Smooth muscle cell (in vitro differentiated cells): ENCODE measurements around the gene MAN1A1. TPM values are rescaled to one million over a fixed set of nuclear protein-coding genes. Genes with fewer than 3 reads are reported as not detected.
"Not testable (repeated sequence)": the region's sequence is repeated elsewhere in the genome, so short reads cannot be mapped to it uniquely, and the experiment has no call there.

Experiments used
- DNase-seq: peaks from one replicate; lab custom pipeline; 2025; ENCODE audit not compliant: unreplicated experiment; lab: John Stamatoyannopoulos, UW
- H2AFZ ChIP-seq: fragments of 200-600 bp; sonication (generic); 2 replicates; pipeline ENCODE4 v1.6.0; 2016; ENCODE audit warnings: antibody characterized with exemption, low read depth, mild to moderate bottlenecking
- H3F3A ChIP-seq: fragments of 200-600 bp; sonication (generic); 2 replicates; pipeline ENCODE4 v1.6.0; 2017; ENCODE audit warnings: antibody characterized with exemption, low read depth
- H3K27ac ChIP-seq: fragments of 200-600 bp; sonication (generic); 2 replicates; pipeline ENCODE4 v1.5.1; 2016; ENCODE audit warnings: low read depth, mild to moderate bottlenecking
- H3K27me3 ChIP-seq: fragments of 200-600 bp; sonication (generic); 2 replicates; pipeline ENCODE4 v1.6.1; 2016; ENCODE audit warnings: low read depth, mild to moderate bottlenecking
- H3K36me3 ChIP-seq: fragments of 200-600 bp; sonication (generic); 2 replicates; pipeline ENCODE4 v1.5.1; 2016; ENCODE audit warnings: low read depth
- H3K4me1 ChIP-seq: fragments of 200-600 bp; sonication (generic); 2 replicates; pipeline ENCODE4 v1.5.1; 2016; ENCODE audit warnings: low read depth
- H3K4me2 ChIP-seq: fragments of 200-600 bp; sonication (generic); 2 replicates; pipeline ENCODE4 v1.6.0; 2016; ENCODE audit warnings: mild to moderate bottlenecking
- H3K4me3 ChIP-seq: fragments of 200-600 bp; sonication (generic); 2 replicates; pipeline ENCODE4 v1.5.1; 2016; ENCODE audit warnings: mild to moderate bottlenecking
- H3K79me2 ChIP-seq: fragments of 200-600 bp; sonication (generic); 2 replicates; pipeline ENCODE4 v1.6.0; 2016; ENCODE audit warnings: low read depth, mild to moderate bottlenecking
- H3K9ac ChIP-seq: fragments of 200-600 bp; sonication (generic); 2 replicates; pipeline ENCODE4 v1.6.0; 2016; ENCODE audit warnings: low read depth
- H3K9me3 ChIP-seq: fragments of 200-600 bp; sonication (generic); replicated peaks from 2 replicates; pipeline ENCODE4 v1.5.1; 2016; ENCODE audit warnings: low read depth
- H4K20me1 ChIP-seq: fragments of 200-600 bp; sonication (generic); 2 replicates; pipeline ENCODE4 v1.6.0; 2016; ENCODE audit warnings: low read depth
- WGBS: methylation state at CpG from one replicate; pipeline ENCODE4 v1.1.7; 2016; ENCODE audit warnings: low lambda C conversion rate; 5-methylcytosine and 5-hydroxymethylcytosine counted together
- polyA plus RNA-seq: library from polyadenylated mRNA; unstranded; fragments of >200 nt; fragmentation: Nextera tagmentation; extraction: Ambion mirVana; gene quantifications from 2 replicates; pipeline ENCODE4 v1.2.1, GENCODE V29; 2016
- total RNA-seq: library from RNA; depleted of rRNA; stranded (reverse); fragments of >200 nt; gene quantifications from 2 replicates; pipeline ENCODE4 v1.2.3, GENCODE V29; 2014
- TF ChIP-seq, protein P1 (sequence below): fragments of 200-600 bp; sonication (generic); IDR thresholded peaks from 2 replicates; pipeline ENCODE4 v1.5.1; 2017; ENCODE audit warnings: borderline replicate concordance, mild to moderate bottlenecking, antibody characterized with exemption; ENCODE audit not compliant: insufficient read depth, poor library complexity, severe bottlenecking

The MAN1A1 gene
- total and polyA plus RNA-seq, 2 experiments from 2014 or later = 57.1 to 127 TPM

DNA sequence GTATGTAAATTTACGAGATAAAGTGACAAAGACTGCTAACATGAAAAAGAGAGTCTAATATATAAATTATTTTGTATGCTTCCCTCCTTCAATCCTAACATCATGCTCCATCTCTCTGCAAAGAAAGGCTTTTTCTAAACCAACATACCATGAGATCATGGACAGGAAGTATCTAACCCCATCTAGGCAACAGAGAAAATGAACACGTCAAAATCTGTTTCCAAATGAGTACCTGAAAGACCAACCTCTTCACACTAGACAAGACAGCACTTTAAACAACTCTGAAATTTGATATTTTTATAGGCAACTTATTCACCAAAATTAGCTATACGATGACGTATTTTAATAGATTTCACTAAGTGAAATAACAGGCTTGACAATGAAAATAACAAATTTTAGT lies 54.6 kb downstream of the MAN1A1 start:
- no peaks in the 10 kb centered on the region for H3K4me1 ChIP-seq
- no peak overlapping the region for H2AFZ ChIP-seq
- no peaks in the 10 kb centered on the region for H3K9me3 ChIP-seq
- H3F3A ChIP-seq = no peaks in the 10 kb centered on the region
- H3K27ac ChIP-seq = no peak overlapping the region
- H3K4me3 ChIP-seq = no peak overlapping the region
- H3K9ac ChIP-seq = no peak overlapping the region
- H3K27me3 ChIP-seq = no peaks in the 10 kb centered on the region
- H4K20me1 ChIP-seq = peaks cover 9% of the 10 kb centered on the region
- DNase-seq = no peak
- H3K79me2 ChIP-seq = peaks cover 73% of the 10 kb centered on the region
- H3K36me3 ChIP-seq = no peaks in the 10 kb centered on the region
- 95% methylated on average over 4 of the region's 4 CpGs for WGBS
- H3K4me2 ChIP-seq = no peak overlapping the region
- TF ChIP-seq, protein P1, sequence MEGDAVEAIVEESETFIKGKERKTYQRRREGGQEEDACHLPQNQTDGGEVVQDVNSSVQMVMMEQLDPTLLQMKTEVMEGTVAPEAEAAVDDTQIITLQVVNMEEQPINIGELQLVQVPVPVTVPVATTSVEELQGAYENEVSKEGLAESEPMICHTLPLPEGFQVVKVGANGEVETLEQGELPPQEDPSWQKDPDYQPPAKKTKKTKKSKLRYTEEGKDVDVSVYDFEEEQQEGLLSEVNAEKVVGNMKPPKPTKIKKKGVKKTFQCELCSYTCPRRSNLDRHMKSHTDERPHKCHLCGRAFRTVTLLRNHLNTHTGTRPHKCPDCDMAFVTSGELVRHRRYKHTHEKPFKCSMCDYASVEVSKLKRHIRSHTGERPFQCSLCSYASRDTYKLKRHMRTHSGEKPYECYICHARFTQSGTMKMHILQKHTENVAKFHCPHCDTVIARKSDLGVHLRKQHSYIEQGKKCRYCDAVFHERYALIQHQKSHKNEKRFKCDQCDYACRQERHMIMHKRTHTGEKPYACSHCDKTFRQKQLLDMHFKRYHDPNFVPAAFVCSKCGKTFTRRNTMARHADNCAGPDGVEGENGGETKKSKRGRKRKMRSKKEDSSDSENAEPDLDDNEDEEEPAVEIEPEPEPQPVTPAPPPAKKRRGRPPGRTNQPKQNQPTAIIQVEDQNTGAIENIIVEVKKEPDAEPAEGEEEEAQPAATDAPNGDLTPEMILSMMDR = no peak

DNA sequence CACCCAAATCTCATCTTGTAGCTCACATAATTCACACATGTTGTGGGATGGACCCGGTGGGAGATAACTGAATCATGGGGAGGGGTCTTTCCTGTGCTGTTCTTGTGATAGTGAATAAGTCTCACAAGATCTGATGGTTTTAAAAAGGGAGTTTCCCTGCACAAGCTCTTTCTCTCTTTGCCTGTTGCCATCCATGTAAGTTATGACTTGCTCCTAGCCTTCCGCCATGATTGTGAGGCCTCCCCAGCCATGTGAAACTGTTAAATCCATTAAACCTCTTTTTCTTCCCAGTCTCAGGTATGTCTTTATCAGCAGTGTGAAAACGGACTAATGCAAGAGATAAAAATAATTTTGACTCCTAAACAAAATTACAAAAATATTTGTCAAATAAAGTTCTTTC lies 58.5 kb downstream of the MAN1A1 start:
- not testable (repeated sequence) for H4K20me1 ChIP-seq, H3K4me3 ChIP-seq, DNase-seq, H2AFZ ChIP-seq, H3F3A ChIP-seq, H3K27ac ChIP-seq, H3K4me2 ChIP-seq, H3K36me3 ChIP-seq, H3K27me3 ChIP-seq, H3K4me1 ChIP-seq, H3K9ac ChIP-seq, H3K9me3 ChIP-seq
- peaks cover 54% of the 10 kb centered on the region for H3K79me2 ChIP-seq
- 91% methylated on average over 3 of the region's 3 CpGs for WGBS

DNA sequence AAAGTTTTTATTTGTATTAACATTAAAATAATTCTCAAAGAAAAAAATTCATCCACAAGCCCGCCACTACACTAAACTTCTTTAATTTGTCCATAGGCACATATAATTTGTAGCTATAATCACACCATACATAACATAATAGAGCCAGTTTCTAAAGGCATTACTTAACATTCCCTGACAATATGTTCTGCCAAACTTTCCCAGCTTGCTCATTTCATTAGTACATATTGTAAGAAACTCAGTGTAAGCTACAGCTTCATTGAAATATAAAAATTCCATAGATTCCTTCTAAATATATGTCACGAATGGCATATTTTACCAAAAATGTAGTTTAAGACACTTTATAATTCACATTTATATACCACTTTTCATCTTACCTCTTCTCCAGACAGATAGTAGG lies 59.3 kb downstream of the MAN1A1 start:
- no peak overlapping the region for H2AFZ ChIP-seq

DNA sequence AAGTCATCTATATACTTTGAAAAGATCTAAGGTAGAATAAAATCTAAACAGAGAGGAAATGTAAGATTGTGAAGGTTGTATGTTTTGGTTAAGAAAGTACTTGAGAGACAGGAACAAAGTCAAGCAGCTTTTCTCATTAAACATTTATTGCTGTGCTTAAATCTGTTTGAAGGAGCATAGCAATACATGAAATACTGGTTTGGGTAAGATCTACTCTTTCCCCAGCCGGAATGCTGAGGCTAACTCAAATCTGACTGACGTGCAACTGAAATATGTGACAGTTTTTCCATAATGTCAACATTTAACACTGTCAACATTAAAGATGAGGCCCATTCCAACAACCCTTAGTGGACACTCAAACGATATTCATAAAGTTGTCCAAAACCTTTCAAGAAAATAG lies 59.9 kb downstream of the MAN1A1 start:
- DNase-seq = no peak
- Histone ChIP-seq H3K9ac (no peak overlapping the region), H4K20me1 (no peaks in the 10 kb centered on the region), H3F3A (peaks cover 4% of the 10 kb centered on the region), H3K4me2 (no peak overlapping the region), H3K79me2 (peaks cover 43% of the 10 kb centered on the region), H3K36me3 (no peaks in the 10 kb centered on the region), H3K27ac (no peak overlapping the region), H3K4me1 (no peaks in the 10 kb centered on the region), H3K9me3 (no peaks in the 10 kb centered on the region), H2AFZ (no peak overlapping the region), H3K27me3 (no peaks in the 10 kb centered on the region), H3K4me3 (no peak overlapping the region)
- TF ChIP-seq, protein P1 = no peak
- WGBS = 65% methylated on average over 3 of the region's 3 CpGs

More for the DNA sequence above, 59.3 kb downstream of the MAN1A1 start:
- TF ChIP-seq, protein P1 = no peak
- DNase-seq = no peak
- Histone ChIP-seq H3K4me2 (no peak overlapping the region), H4K20me1 (no peaks in the 10 kb centered on the region), H3K79me2 (peaks cover 48% of the 10 kb centered on the region), H3K27ac (no peak overlapping the region), H3F3A (peaks cover 4% of the 10 kb centered on the region), H3K36me3 (no peaks in the 10 kb centered on the region), H3K9ac (no peak overlapping the region), H3K4me1 (no peaks in the 10 kb centered on the region), H3K9me3 (no peaks in the 10 kb centered on the region), H3K4me3 (no peak overlapping the region), H3K27me3 (no peaks in the 10 kb centered on the region)
- WGBS = 68% methylated on average over 2 of the region's 2 CpGs
